Muscle of leg (tissue), 11 donors: Measurements from ENCODE around the gene TBC1D5. TPM values are rescaled to one million over a fixed set of nuclear protein-coding genes. Genes with fewer than 3 reads are reported as not detected.
A peak's percentile ranks its signal among the peaks of the same experiment; 100 is the strongest.

ENCODE experiments used
- DNase-seq: peaks from one replicate; pipeline ENCODE4 v3.0.0; 2013
- H3K27ac ChIP-seq: one replicate; pipeline ENCODE4 v1.5.1; 2013; ENCODE audit warnings: mild to moderate bottlenecking, low read length, control low read depth
- H3K27me3 ChIP-seq: one replicate; pipeline ENCODE4 v1.6.1; 2013; ENCODE audit warnings: low read length; ENCODE audit not compliant: control insufficient read depth, insufficient read depth
- H3K36me3 ChIP-seq: one replicate; pipeline ENCODE4 v1.6.1; 2013; ENCODE audit warnings: low read length; ENCODE audit not compliant: control insufficient read depth, insufficient read depth
- H3K4me1 ChIP-seq: one replicate; pipeline ENCODE4 v1.6.1; 2013; ENCODE audit warnings: low read length; ENCODE audit not compliant: control insufficient read depth, insufficient read depth
- H3K4me3 ChIP-seq: one replicate; pipeline ENCODE4 v1.5.1; 2013; ENCODE audit warnings: low read length, control low read depth
- H3K9me3 ChIP-seq: replicated peaks from 2 replicates; pipeline ENCODE4 v1.6.1; 2013; ENCODE audit warnings: low read depth, low read length; ENCODE audit not compliant: control insufficient read depth
- WGBS: methylation state at CpG from one replicate; pipeline ENCODE4 v1.1.5; 2013; ENCODE audit warnings: missing lambda C conversion rate; ENCODE audit not compliant: insufficient coverage; 5-methylcytosine and 5-hydroxymethylcytosine counted together
- polyA plus RNA-seq, 8 donors: library from polyadenylated mRNA; unstranded; fragments of 120-200 nt; gene quantifications; one replicate each; pipeline versions ENCODE4 v1.2.1 to v1.2.3, GENCODE V29; 2013; ENCODE audit warnings: inconsistent platforms in 1 of 8, low replicate concordance in 1 of 8; ENCODE audit not compliant: insufficient read length in 8 of 8, insufficient read depth in 1 of 8
- total RNA-seq: library from RNA; stranded (reverse); fragments of 120-200 nt; gene quantifications from one replicate; pipeline ENCODE4 v1.2.4, GENCODE V29; 2013

The TBC1D5 gene
- total and polyA plus RNA-seq, 9 donors: 19.0 to 58.7 (median 32.6) TPM

DNA sequence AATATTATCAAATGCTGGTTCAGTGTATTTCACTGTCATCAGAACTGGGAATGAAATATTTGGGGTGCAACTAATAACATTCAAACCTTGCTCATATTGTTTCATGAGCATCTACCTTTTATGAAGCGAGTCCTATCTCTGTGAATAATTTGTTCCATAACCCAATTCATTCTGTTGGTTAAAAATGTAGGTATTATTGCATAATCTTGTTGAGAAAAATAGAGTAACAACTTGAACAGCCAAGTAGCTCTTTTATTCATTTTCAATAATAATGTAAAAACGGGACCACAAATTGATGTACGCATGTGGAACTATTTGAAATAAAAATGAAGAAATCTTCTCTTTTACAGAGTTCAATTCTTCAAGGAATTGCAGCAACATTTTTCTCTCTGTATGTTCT is 30.1 kb upstream of the TBC1D5 start:
- DNase-seq: no peak
- no peak overlapping the region for H3K27ac ChIP-seq
- H3K27me3 ChIP-seq: no peaks in the 10 kb centered on the region
- no peaks in the 10 kb centered on the region for H3K36me3 ChIP-seq
- no peak overlapping the region for H3K4me3 ChIP-seq
- H3K9me3 ChIP-seq: no peaks in the 10 kb centered on the region
- WGBS: no CpG with 5 or more reads among the region's 3 CpGs
- no peaks in the 10 kb centered on the region for H3K4me1 ChIP-seq

DNA sequence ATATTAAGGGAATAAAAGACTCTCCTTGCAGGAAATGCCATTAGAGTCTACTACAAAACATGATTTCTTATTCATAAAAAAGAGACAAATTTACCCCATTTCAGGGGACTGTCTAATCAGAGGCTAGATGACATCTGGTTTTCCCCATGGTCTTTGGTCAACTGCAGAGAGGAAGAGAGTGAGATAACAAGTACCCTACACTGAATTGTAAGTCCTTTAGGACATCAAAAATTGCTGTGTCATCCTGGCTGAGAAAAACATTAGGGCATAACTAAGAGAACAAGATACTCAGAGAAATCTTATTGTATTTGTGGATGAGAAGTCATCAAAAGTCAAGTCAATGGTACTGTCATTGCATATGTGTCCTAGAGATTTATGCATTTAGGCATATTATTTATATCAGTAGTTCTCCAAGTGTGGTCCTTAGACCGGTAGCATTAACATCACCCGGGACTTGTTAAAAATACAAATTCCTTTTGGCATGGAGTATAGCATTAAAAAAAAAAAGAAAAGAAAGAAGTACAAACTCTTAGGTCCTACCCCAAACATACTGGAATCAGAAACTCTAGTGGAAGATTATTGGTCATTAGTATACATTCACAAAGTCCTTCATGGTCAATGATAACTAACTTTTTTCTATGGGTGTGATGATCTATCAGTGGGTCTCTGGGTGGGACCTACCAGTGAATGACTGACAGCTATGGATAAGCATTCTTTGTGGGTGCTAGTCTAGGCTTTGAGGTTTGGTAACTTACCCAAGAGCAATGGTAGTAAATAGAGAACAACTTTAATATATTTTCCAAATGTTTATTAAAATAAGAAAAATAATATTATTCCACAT is 29.0 kb upstream of the TBC1D5 start:
- no CpG with 5 or more reads among the region's 2 CpGs for WGBS
- Histone ChIP-seq H3K27ac (no peak overlapping the region), H3K4me3 (no peak overlapping the region), H3K9me3 (no peaks in the 10 kb centered on the region), H3K27me3 (no peaks in the 10 kb centered on the region), H3K4me1 (no peaks in the 10 kb centered on the region), H3K36me3 (no peaks in the 10 kb centered on the region)
- no peak for DNase-seq

DNA sequence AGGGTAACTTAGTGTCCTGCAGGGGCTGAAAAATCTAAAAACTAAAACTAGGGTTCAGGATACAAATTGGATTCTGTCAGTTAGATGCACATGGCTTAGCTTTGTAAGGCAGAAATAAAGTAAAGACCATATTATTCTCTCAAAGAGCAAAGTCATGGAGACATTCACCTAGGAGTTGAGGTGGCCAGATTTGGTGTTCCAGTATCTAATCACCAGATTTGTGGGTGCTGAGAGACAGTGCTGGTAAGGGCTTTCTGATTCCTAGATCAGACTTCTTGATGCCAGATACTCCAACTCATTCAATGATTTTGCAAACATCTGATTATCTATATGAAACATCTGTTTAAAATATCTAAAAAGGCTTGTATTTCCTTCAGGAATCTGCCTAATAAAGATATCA is 28.3 kb upstream of the TBC1D5 start:
- Histone ChIP-seq H3K4me1 (no peaks in the 10 kb centered on the region), H3K9me3 (no peaks in the 10 kb centered on the region), H3K4me3 (no peak overlapping the region), H3K27me3 (no peaks in the 10 kb centered on the region), H3K27ac (no peak overlapping the region), H3K36me3 (no peaks in the 10 kb centered on the region)
- DNase-seq: no peak

DNA sequence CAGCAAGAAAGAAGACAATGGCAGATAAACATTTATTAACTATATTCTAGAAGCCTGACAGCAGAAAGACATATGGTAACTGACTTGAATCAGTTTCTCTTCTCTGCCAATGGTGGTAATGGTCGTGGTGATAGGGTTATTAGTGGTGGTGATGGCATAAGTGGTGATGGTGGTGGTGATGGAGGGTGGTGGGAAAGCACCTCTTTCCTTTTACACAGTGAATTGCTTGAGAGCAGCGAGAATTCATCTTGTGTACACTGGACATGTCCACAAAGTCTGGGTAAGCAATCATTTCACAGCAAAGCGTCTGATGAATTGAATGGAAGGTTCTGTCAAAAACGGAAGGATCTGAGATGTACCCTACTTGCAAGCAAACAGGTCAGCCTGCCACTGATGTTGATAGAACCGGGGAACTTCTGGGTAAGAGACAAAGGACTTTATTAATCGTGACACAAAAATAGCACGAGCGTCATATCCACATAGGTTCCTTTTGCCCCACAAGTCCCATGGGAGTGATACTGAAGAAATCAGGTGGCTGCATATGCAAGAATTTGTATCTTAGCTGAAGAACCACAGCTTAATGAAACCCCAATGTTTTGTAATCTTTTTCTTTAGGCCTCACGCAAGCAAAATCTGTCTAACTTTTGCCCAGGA is 23.5 kb upstream of the TBC1D5 start:
- H3K27me3 ChIP-seq: no peaks in the 10 kb centered on the region
- no peak overlapping the region for H3K4me3 ChIP-seq
- H3K4me1 ChIP-seq: no peaks in the 10 kb centered on the region
- no peak for DNase-seq
- no peaks in the 10 kb centered on the region for H3K9me3 ChIP-seq
- no peaks in the 10 kb centered on the region for H3K36me3 ChIP-seq
- WGBS: 84% methylated on average over 5 of the region's 9 CpGs
- H3K27ac ChIP-seq: no peak overlapping the region

DNA sequence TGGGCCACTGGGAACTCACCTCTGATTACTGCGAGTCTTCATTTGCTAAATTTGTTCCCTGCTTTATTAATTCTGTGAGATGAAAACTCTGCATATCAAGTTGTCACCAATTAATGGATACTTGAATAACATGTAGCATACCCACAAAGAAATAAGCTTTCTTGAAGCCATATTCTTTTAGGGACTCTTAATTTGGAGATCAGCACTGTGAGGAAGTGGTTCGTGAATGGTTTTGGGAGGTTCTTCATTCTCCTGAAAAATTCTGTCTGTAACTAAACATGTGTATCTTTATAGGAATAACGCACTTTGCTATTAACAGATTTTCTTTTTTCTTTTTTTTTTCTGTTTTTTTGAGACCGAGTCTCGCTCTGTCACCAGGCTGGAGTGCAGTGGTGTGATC is 19.1 kb upstream of the TBC1D5 start:
- DNase-seq: no peak
- no peaks in the 10 kb centered on the region for H3K36me3 ChIP-seq
- no peak overlapping the region for H3K27ac ChIP-seq
- WGBS: 93% methylated on average over 2 of the region's 5 CpGs
- no peaks in the 10 kb centered on the region for H3K27me3 ChIP-seq
- no peaks in the 10 kb centered on the region for H3K9me3 ChIP-seq
- no peaks in the 10 kb centered on the region for H3K4me1 ChIP-seq
- no peak overlapping the region for H3K4me3 ChIP-seq

DNA sequence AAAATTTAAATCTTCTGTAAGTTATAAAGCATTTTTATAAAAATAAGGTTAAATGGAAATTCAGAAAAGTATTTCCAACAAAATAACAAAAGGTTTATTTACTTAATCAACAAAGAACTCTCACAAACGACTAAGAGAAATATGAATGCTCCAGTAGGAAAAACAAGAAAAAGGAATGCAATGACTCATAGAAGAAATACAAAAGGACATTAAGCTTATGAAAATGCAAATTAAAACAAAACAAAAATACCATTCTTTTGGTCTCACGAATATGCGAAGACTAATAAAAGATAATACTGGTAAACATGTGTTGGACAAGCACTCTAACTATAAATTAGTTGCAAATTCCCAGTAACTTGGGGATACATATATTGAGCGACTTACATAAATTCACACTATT is 17.5 kb upstream of the TBC1D5 start:
- no peak overlapping the region for H3K27ac ChIP-seq
- no peaks in the 10 kb centered on the region for H3K9me3 ChIP-seq
- no peaks in the 10 kb centered on the region for H3K4me1 ChIP-seq
- H3K4me3 ChIP-seq: no peak overlapping the region
- WGBS: no CpG with 5 or more reads among the region's 4 CpGs
- H3K27me3 ChIP-seq: no peaks in the 10 kb centered on the region
- no peak for DNase-seq
- no peaks in the 10 kb centered on the region for H3K36me3 ChIP-seq

DNA sequence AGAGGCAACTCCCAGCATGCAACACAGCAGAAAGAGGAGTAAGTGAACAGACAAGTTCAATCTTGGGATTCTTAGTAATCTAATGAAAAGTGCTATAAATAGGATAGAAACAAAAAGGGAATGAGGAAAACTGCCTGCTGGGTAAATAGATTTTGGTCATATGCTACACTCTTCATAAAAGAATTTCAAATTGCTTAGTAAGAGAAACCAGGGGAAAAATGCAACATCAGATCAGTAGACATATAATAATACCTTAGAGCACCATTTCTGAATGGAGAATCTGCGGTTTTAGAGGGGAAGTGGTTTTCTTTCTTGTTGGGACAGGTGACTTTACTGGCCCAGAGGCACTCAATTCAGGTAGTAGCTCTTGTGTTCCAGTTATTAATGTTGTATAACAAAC is 13.4 kb upstream of the TBC1D5 start:
- no peak overlapping the region for H3K27ac ChIP-seq
- no peak for DNase-seq
- no peaks in the 10 kb centered on the region for H3K9me3 ChIP-seq
- WGBS: no CpG with 5 or more reads among the region's 1 CpG
- no peaks in the 10 kb centered on the region for H3K27me3 ChIP-seq
- H3K4me1 ChIP-seq: peaks cover 9% of the 10 kb centered on the region
- no peak overlapping the region for H3K4me3 ChIP-seq
- H3K36me3 ChIP-seq: no peaks in the 10 kb centered on the region

DNA sequence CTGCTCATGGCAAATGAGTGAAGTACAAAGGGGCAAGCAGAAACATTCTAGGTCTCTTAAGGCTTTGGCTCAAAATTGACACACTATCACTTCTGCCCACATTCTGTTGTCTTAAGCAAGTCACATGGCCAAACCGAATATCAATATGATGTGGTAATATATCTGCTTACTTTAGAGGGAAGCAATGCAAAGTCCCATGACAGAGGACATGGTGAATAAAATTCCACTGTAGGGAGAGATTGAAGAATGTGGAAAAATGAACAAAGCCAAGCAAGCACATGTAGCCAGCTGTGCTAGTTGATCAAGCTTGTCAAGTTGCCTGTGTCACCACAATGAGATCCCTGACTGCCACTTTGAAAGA is 11.2 kb upstream of the TBC1D5 start:
- H3K9me3 ChIP-seq: no peaks in the 10 kb centered on the region
- H3K27ac ChIP-seq: peak overlapping the region; percentile 44
- peak; percentile 73 for DNase-seq
- no peaks in the 10 kb centered on the region for H3K36me3 ChIP-seq
- H3K4me3 ChIP-seq: no peak overlapping the region
- peaks cover 11% of the 10 kb centered on the region for H3K4me1 ChIP-seq
- H3K27me3 ChIP-seq: no peaks in the 10 kb centered on the region
- no CpG with 5 or more reads among the region's 1 CpG for WGBS

DNA sequence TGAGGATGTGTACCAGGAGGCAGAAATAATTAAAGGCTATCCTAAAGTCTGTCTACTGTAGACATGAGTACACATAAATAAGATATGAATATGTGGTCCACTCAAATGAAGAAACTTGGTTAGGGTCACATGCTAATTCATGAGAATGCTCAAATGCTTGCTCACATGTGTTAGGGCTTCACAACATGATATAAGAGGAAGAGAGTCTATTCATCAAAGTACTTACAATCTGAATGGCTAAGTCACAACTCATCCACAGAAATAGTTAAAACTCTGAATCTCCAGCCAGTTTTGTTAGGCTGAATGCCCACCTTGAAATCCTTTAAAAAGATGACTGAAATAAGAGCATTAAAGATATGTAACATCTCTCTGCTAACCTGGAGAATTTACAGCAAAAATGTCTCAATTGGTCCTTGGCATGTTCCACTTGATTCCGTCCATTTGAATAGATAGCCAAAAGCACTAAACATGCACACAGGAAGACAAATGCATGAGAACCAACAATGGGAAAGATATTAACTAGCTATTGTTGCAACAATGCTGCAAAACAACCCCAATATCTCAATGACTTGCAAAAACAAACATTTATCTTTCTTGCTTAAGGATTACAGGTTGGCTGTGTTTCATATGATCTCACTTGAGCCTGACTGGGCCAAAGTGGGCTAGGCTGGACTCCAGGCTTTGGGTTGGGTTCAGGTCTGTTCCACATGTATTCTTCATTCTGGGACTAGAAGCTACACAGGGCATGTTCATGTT is 10.6 kb upstream of the TBC1D5 start:
- H3K27ac ChIP-seq: peak overlapping the region; percentile 44
- H3K4me1 ChIP-seq: peaks cover 11% of the 10 kb centered on the region
- H3K9me3 ChIP-seq: no peaks in the 10 kb centered on the region
- no peak overlapping the region for H3K4me3 ChIP-seq
- peak; percentile 66 for DNase-seq
- WGBS: no CpG with 5 or more reads among the region's 1 CpG
- no peaks in the 10 kb centered on the region for H3K36me3 ChIP-seq
- no peaks in the 10 kb centered on the region for H3K27me3 ChIP-seq

DNA sequence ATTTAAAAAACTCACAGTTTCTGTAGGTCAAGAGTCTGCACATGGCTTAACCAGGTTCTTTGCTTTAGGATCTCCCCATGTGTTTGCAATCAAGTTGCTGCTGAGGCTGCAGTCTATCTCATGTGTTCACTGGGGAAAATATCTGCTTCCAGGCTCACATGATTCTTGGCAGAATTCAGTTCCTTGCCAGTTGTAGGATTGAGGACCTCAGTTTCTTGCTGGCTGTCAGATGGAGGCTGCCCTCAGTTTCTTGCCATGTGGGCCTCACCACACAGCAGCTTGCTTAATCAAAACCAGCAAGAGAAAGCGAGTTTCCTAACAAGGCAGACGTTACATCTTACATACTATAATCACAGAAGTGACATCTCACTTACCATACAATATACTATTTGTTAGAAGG is 10.0 kb upstream of the TBC1D5 start:
- no peak overlapping the region for H3K4me3 ChIP-seq
- peaks cover 15% of the 10 kb centered on the region for H3K4me1 ChIP-seq
- no peaks in the 10 kb centered on the region for H3K36me3 ChIP-seq
- H3K27me3 ChIP-seq: no peaks in the 10 kb centered on the region
- no peaks in the 10 kb centered on the region for H3K9me3 ChIP-seq
- peak; percentile 70 for DNase-seq
- peak overlapping the region; percentile 31 for H3K27ac ChIP-seq
- WGBS: no CpG with 5 or more reads among the region's 2 CpGs
